Epidermal melanocyte (primary cell): ENCODE measurements around the gene TBC1D24.

Experiments
- DNase-seq: peaks from one replicate; pipeline ENCODE4 v3.0.0; 2011; ENCODE audit warnings: low spot score; ENCODE audit not compliant: insufficient read length

TBC1D24 gene

GRCh38 chr16:2515180-2515851 lies 40.4 kb downstream of the TBC1D24 start:
- no peak for DNase-seq

- peak; percentile 88 for DNase-seq
These were observed 41.7 kb downstream of the TBC1D24 start for GRCh38 chr16:2516391-2517240.

GRCh38 chr16:2517954-2518605 lies 43.2 kb downstream of the TBC1D24 start:
- no peak for DNase-seq

GRCh38 chr16:2518823-2519710 lies 44.1 kb downstream of the TBC1D24 start:
- DNase-seq: no peak

- no peak for DNase-seq
These were observed 44.8 kb downstream of the TBC1D24 start for GRCh38 chr16:2519711-2520080.

- peak; percentile 99 for DNase-seq
These were observed 45.3 kb downstream of the TBC1D24 start, which contains the start of gene AMDHD2 for GRCh38 chr16:2520097-2520783. AMDHD2 (plus strand) TSS chr16:2520371; CDS start chr16:2520459, 88 bp downstream.

GRCh38 chr16:2520784-2521531 lies 46.0 kb downstream of the TBC1D24 start:
- no peak for DNase-seq

GRCh38 chr16:2523801-2524231 lies 48.9 kb downstream of the TBC1D24 start:
- no peak for DNase-seq

GRCh38 chr16:2524339-2524938 lies 49.5 kb downstream of the TBC1D24 start:
- no peak for DNase-seq

GRCh38 chr16:2526135-2526534 lies 51.2 kb downstream of the TBC1D24 start:
- no peak for DNase-seq

GRCh38 chr16:2527071-2527783 lies 52.3 kb downstream of the TBC1D24 start:
- DNase-seq: no peak

- DNase-seq: no peak
These were observed 52.8 kb downstream of the TBC1D24 start for GRCh38 chr16:2527784-2528100.

GRCh38 chr16:2528161-2529060 lies 53.5 kb downstream of the TBC1D24 start:
- no peak for DNase-seq

- DNase-seq: no peak
These were observed 54.4 kb downstream of the TBC1D24 start for GRCh38 chr16:2529061-2529931.

- no peak for DNase-seq
These were observed 55.2 kb downstream of the TBC1D24 start for GRCh38 chr16:2529961-2530628.

- DNase-seq: no peak
These were observed 55.8 kb downstream of the TBC1D24 start for GRCh38 chr16:2530629-2531318.
